Stomach (tissue), 9 donors: Measurements from ENCODE around the gene IL20RA. TPM values are rescaled to one million over a fixed set of nuclear protein-coding genes. Genes with fewer than 3 reads are reported as not detected.

Source experiments
- DNase-seq, 2 donors: peaks; one replicate each; pipeline versions ENCODE4 v3.0.0 to v3.0.0-alpha.2; 2013 to 2019
- H3K27ac ChIP-seq, 5 donors: fragments of 200-600 bp in 4 of 5; sonication (generic) in 4 of 5; one replicate each; pipeline ENCODE4 v1.5.1; 2013 to 2019; ENCODE audit warnings: mild to moderate bottlenecking in 1 of 5, moderate library complexity in 1 of 5
- H3K27me3 ChIP-seq, 3 donors: fragments of 200-600 bp; sonication (generic); one replicate each; pipeline ENCODE4 v1.5.1; 2017 to 2019; ENCODE audit warnings: mixed run types in 1 of 3
- H3K36me3 ChIP-seq, 4 donors: fragments of 200-600 bp; sonication (generic); 1 replicate in 3 of 4; 2 replicates in 1 of 4; pipeline ENCODE4 v1.5.1; 2016 to 2019
- H3K4me1 ChIP-seq, 4 donors: fragments of 200-600 bp; sonication (generic); one replicate each; pipeline ENCODE4 v1.5.1; 2016 to 2019
- H3K4me3 ChIP-seq, 4 donors: fragments of 200-600 bp; sonication (generic) in 3 of 4; one replicate each; pipeline ENCODE4 v1.5.1; 2016 to 2019; ENCODE audit warnings: mild to moderate bottlenecking in 1 of 4
- H3K9me3 ChIP-seq, 4 donors: fragments of 200-600 bp; sonication (generic); one replicate each; pipeline ENCODE4 v1.5.1; 2016 to 2019
- EP300 ChIP-seq: sonication (generic); formaldehyde crosslinking; IDR thresholded peaks from one replicate; pipeline ENCODE4 v1.6.1; 2017; ENCODE audit warnings: antibody characterized with exemption
- POLR2A ChIP-seq, 4 donors: fragments of 450-650 bp; IDR thresholded peaks; one replicate each; pipeline ENCODE4 v1.6.1; 2016; ENCODE audit warnings: antibody characterized with exemption in 4 of 4, control low read depth in 2 of 4, mild to moderate bottlenecking in 1 of 4, moderate library complexity in 1 of 4
- POLR2AphosphoS5 ChIP-seq, 3 donors: sonication (generic); formaldehyde crosslinking; IDR thresholded peaks; one replicate each; pipeline ENCODE4 v1.6.1; 2016; ENCODE audit warnings: antibody characterized with exemption in 3 of 3
- WGBS, 5 donors: extraction: QIAGEN DNeasy Blood & Tissue Kit in 3 of 5; methylation state at CpG; one replicate each; pipeline versions ENCODE4 v1.1.5 to v1.1.7; 2013 to 2018; 5-methylcytosine and 5-hydroxymethylcytosine counted together
- intact Hi-C: fragments of 100-400 bp; cut with DNase I; formaldehyde crosslinking; loops from one replicate; pipeline ENCODE4 v1.15.1; 2023; ENCODE audit warnings: low total_unique reads
- polyA plus RNA-seq, 3 donors: library from polyadenylated mRNA; stranded (reverse); fragments of 200-250 nt; gene quantifications; one replicate each; pipeline ENCODE4 v1.2.3, GENCODE V29; 2013
- total RNA-seq, 5 donors: library from RNA; depleted of rRNA; stranded (reverse); fragments of >200 nt; gene quantifications; one replicate each; pipeline versions ENCODE4 v1.1.0 to v1.2.3, GENCODE V29; 2014 to 2016
- TF ChIP-seq, protein P1 (sequence below), 7 experiments: fragments of 450-650 bp in 4 of 7; fragments of 200-600 bp in 3 of 7; sonication (generic) in 3 of 7; IDR thresholded peaks; one replicate each; pipeline ENCODE4 v1.5.1; 2016 to 2019; ENCODE audit warnings: antibody characterized with exemption in 7 of 7, control low read depth in 2 of 7, mild to moderate bottlenecking in 1 of 7
- donor health status: healthy with polysubstance abuse.
- donor health status: Bipolar disorder and iron deficiency.
- donor health status: healthy.

Gene IL20RA
- total and polyA plus RNA-seq, 8 donors, result 0.45 to 38.5 (median 7.0) TPM

- 47 to 82% (median 54%) methylated on average over 3 of the region's 3 CpGs for WGBS, 5 donors
- H3K4me1 ChIP-seq, result peaks cover 11 to 32% (median 24%) of the 10 kb centered on the region in 4 donors
- H3K27me3 ChIP-seq, result no peaks in the 10 kb centered on the region
- H3K9me3 ChIP-seq, result no peaks in the 10 kb centered on the region
- peak overlapping the region in 3 of 5 donors; percentile 9 to 85 (median 54) for H3K27ac ChIP-seq
- TF ChIP-seq EP300 (no peak), POLR2AphosphoS5 (IDR thresholded peaks at IDR 0.05) (peak in 1 of 3 donors; percentile 29), POLR2A (IDR thresholded peaks at IDR 0.05) (no peak)
- TF ChIP-seq, protein P1, sequence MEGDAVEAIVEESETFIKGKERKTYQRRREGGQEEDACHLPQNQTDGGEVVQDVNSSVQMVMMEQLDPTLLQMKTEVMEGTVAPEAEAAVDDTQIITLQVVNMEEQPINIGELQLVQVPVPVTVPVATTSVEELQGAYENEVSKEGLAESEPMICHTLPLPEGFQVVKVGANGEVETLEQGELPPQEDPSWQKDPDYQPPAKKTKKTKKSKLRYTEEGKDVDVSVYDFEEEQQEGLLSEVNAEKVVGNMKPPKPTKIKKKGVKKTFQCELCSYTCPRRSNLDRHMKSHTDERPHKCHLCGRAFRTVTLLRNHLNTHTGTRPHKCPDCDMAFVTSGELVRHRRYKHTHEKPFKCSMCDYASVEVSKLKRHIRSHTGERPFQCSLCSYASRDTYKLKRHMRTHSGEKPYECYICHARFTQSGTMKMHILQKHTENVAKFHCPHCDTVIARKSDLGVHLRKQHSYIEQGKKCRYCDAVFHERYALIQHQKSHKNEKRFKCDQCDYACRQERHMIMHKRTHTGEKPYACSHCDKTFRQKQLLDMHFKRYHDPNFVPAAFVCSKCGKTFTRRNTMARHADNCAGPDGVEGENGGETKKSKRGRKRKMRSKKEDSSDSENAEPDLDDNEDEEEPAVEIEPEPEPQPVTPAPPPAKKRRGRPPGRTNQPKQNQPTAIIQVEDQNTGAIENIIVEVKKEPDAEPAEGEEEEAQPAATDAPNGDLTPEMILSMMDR (IDR thresholded peaks at IDR 0.05), result no peak
- no peak overlapping the region for H3K4me3 ChIP-seq
- DNase-seq, result peak in 1 of 2 donors; percentile 53
- H3K36me3 ChIP-seq, result no peaks in the 10 kb centered on the region
- intact Hi-C loops, result no loop called here
These were observed 20.4 kb downstream of the IL20RA start for GRCh38 chr6:137024237-137024990.

DNA sequence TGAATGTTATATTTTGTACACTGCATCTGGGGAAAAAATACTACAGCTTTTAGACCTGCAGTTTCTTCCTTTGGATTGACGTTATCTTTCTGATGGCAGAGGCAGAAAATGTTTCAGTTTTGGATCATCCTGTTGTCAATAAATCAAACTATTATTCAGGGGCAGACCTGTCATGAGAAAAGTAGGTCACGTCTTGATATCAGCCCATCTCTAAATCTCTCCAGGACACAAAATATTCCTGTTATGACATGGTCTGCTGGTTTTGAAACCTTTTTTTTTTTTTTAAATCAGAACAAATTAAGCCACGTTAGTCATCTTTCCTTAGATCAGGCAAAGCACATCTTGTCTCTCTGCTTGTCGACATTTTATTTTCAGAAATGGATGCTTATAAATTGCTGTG is 24.0 kb downstream of the IL20RA start:
- intact Hi-C loops, result no loop called here
- Histone ChIP-seq H3K4me1 (peaks cover 11 to 25% (median 19%) of the 10 kb centered on the region in 4 donors), H3K27ac (no peak overlapping the region), H3K9me3 (no peaks in the 10 kb centered on the region), H3K4me3 (no peak overlapping the region), H3K36me3 (no peaks in the 10 kb centered on the region), H3K27me3 (no peaks in the 10 kb centered on the region)
- TF ChIP-seq, protein P1 (IDR thresholded peaks at IDR 0.05), result no peak
- TF ChIP-seq POLR2A (IDR thresholded peaks at IDR 0.05) (no peak), POLR2AphosphoS5 (IDR thresholded peaks at IDR 0.05) (no peak), EP300 (no peak)
- DNase-seq, result no peak
- 77 to 88% (median 83%) methylated on average over 4 of the region's 4 CpGs for WGBS, 5 donors

DNA sequence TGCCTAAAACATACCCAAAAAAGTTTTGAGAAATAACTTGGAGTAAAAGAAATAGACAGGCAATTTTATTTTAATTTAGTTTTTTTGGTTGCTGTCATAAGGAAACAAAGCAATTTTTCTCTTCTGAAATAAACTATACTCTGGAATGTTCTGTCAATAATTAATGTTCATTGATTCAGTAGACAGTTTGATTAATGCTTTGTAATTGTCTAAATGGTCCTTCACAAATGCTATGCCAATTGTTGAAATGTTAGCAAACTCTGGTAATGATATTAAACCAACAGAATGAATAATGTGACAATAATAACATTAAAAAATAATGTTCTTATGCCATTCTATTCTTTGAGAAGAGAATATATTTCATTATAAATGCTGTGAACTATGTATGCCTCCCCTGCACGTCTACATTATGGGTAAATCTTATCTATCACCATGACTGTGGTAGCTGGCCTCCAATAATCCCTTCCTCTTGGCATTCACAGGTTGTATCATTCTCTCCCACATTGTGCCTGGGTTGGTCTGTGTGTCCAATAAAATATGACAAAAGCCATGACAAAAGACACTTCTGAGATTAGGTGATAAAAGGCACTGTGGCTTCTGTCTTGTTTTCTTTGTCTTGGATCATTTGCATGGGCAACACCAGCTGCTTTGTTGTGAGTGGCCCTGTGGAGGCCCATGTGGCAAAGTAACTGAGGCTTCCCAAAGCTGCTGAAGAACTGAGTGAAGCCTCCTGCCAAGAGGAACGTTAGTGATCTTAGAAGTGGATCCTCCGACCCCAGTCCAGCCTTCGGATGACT is 25.1 kb downstream of the IL20RA start:
- DNase-seq, result no peak
- intact Hi-C loops, result no loop called here
- TF ChIP-seq POLR2AphosphoS5 (IDR thresholded peaks at IDR 0.05) (no peak), POLR2A (IDR thresholded peaks at IDR 0.05) (no peak), EP300 (no peak)
- TF ChIP-seq, protein P1 (IDR thresholded peaks at IDR 0.05), result no peak
- H3K27ac ChIP-seq, result no peak overlapping the region
- no peaks in the 10 kb centered on the region for H3K9me3 ChIP-seq
- no peak overlapping the region for H3K4me3 ChIP-seq
- 50 to 69% (median 57%) methylated on average over 4 of the region's 4 CpGs for WGBS, 5 donors
- H3K4me1 ChIP-seq, result peaks cover 5 to 15% (median 9%) of the 10 kb centered on the region in 4 donors
- no peaks in the 10 kb centered on the region for H3K36me3 ChIP-seq
- no peaks in the 10 kb centered on the region for H3K27me3 ChIP-seq

DNA sequence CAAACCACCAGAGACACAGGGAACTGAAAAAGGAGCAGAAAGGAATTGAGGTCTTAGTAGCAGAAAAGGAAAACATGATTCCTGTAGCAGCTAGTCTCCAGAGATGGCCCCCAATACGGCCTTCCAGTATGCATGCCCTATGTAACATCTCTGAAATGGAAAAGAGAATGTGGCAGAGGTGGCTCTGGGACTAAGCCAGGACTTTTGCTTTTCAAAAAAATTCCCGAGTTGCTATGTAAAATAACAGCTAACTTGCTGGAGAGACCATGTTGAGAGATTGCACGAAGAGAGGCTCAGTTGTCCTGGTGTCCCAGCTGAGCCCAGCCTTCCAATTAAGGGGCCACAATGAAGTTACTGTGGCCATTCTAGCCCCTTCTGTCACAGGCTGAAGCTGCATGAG is 27.7 kb downstream of the IL20RA start:
- Histone ChIP-seq H3K9me3 (no peaks in the 10 kb centered on the region), H3K4me1 (peaks cover 0 to 4% (median 0%) of the 10 kb centered on the region in 4 donors), H3K27ac (no peak overlapping the region), H3K36me3 (no peaks in the 10 kb centered on the region), H3K27me3 (no peaks in the 10 kb centered on the region), H3K4me3 (no peak overlapping the region)
- intact Hi-C loops, result no loop called here
- no peak for TF ChIP-seq EP300
- no peak for TF ChIP-seq POLR2A (IDR thresholded peaks at IDR 0.05)
- TF ChIP-seq POLR2AphosphoS5 (IDR thresholded peaks at IDR 0.05), result no peak
- TF ChIP-seq, protein P1 (IDR thresholded peaks at IDR 0.05), result no peak
- no peak for DNase-seq
- WGBS, 5 donors, result 47 to 72% (median 68%) methylated on average over 3 of the region's 3 CpGs
